GF-D8 (cell line): ENCODE data around the gene FSD1.
"Not testable (repeated sequence)": the region's sequence is repeated elsewhere in the genome, so short reads cannot be mapped to it uniquely, and the experiment has no call there.

Experiments
- DNase-seq: peaks from one replicate; lab custom pipeline; 2025; lab: John Stamatoyannopoulos, UW

Gene FSD1

DNA sequence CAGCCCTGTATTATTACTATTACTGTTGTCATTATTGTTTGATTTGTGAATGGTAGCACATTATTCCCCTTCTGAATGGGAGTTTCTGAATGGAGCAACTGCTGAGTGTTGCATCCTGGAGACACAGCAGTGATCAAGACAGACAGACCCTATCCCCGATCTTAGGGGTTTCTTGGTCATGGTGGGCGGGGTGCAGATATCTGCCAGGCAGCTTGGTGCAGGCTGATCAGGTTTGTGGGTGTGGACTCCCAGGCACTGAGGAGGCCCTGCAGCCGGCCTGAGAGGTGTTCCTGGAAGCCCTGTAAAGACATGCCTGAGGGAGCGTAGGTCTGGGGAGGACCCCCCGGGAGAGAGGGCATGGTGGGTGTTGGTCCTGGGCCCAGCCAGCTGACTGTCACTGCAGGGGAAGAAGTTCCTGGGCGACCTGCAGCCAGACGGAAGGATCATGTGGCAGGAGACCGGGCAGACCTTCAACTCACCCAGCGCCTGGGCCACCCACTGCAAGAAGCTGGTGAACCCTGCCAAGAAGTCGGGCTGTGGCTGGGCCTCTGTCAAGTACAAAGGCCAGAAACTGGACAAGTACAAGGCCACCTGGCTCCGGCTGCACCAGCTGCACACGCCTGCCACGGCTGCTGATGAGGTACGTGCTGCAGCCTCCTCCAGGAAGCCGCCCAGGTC, 41.1 kb downstream of the FSD1 start:
- no peak for DNase-seq

DNA sequence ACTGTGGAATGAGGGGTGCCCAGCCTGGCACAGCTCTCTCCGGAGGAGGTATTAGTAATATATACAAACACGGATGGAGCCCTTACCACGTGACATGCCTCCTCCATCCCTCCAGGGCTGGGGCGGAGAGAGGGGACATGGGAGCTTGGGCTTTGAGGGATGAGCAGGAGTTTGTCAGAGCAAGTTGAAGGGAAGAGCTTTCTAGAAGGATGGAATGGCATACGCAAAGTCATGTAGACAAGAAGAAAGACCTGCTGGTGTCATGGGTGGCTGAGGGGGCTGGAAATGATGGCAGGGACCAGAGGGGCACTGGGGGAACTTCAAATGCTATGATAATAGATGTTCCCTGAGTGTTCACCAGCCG, 41.6 kb downstream of the FSD1 start:
- DNase-seq = no peak

DNA sequence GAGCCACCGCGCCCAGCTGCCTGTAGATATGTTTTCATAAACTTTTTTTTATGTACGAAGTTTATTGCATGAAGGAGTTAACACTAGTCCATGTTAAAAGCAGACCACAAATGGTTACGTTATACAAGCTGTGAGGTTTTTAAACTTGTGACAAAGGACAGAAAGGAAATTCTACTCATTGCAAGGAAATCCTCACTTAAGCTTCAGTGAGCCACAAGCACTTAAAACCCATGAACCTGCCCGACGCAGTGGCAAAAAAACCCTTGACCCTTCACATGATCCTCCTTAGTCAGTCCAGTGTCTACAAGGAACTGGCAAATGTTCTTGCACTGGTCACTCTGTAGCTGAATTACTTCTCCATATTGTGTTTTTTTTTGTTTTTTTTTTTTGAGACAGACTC, 43.1 kb downstream of the FSD1 start:
- DNase-seq = no peak

DNA sequence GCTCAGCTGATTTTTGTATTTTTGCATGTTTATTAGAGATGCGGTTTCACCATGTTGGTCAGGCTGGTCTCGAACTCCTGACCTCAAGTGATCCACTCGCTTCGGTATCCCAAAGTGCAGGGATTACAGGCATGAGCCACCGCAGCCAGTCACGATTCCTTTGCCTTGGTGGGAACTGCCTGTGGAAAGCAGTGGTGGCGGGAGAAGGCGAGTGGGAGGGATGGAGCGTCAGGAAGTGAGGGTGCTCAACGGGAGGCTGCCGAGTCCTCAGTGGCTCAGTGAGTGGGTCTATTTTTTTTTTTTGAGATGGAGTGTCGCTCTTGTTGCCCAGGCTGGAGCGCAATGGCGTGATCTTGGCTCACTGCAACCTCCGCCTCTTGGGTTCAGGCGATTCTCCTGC, 44.8 kb downstream of the FSD1 start:
- not testable (repeated sequence) for DNase-seq

DNA sequence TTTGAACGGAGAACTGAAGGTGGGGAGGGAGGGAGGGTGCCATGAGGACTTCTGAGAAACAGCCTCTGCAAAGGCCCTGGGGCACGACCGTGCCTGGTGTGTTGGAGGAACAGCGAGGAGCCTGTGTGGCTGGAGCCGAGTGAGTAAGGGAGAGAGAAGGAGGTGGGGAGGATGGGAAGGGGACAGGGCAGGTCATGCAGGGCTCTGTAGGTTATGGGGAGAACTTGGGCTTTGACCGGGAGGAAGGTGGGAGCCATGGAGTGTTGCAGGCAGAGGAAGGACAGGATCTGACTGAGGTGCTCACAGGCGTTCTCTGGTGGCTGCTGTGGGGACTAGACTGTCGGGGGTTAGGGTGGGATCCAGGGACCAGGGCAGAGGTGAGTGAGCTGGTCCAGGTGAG, 45.7 kb downstream of the FSD1 start:
- no peak for DNase-seq

DNA sequence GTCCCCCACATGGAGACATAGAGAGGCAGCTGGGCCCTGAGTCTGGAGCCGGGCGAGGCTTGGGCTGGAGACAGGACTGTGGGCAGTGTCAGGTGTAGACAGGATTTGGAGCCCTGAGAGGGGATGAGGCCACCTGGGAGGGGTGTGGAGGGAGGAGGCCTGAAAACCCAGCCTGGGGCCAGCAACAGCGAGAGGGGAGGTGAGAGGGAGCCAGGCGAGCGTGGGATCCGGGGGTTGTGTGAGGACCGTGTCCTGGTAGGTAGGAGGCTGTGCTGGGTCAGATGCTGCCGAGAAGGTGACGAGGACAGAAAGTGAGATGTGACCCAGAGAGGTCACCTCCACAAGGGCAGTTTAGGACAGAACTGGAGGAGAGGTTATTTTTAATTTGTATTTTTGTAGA, 46.3 kb downstream of the FSD1 start:
- no peak for DNase-seq

DNA sequence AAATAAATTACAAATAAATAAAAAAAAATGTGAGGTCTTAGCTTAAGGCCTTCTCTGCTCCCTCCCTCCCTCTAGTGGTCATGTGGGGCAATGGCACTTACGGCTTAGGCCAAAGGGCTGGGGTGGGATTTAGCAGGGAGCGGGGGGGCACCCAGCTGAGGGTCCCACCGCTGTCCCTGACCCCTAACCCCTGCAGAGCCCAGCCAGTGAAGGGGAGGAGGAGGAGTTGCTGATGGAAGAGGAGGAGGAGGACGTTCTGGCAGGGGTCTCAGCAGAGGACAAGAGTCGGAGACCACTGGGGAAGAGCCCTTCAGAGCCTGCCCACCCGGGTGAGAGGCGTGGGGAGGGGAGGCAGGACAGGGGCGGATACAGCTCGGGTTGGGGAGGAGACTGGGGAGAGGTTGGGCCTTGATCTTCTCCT, 48.3 kb downstream of the FSD1 start:
- DNase-seq = no peak

DNA sequence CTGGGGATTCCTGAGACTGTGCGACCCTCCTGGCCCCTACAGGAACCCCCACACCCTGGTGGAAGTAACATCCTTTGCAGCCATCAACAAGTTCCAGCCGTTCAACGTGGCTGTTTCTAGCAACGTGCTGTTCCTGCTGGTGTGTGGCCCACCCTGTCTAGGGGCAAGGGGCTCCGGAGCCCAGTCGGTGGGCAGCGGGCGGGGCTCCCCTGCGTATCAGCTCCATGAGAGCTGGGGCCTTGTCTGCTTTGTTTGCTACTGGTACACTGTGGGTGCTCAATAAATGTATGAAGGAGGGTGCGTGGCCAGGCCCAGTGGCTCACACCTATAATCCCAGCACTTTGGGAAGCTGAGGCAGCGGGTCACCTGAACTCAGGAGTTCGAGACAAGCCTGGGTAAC, 49.9 kb downstream of the FSD1 start:
- no peak for DNase-seq

DNA sequence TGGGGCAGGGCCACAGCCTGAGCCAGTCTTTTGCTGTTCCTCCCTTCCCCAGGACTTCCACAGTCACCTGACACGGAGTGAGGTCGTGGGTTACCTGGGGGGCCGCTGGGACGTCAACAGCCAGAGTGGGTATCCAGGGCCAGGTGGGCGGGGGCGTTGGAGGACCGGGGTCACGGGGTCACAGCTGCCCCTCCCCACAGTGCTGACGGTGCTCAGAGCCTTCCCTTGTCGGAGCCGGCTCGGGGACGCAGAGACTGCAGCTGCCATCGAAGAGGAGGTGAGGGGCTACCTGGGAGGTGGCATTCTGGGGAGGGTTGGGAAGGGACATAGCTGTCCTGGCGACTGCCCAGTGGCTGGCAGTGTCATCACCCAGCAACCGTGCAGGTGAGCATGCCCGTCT, 50.5 kb downstream of the FSD1 start:
- no peak for DNase-seq

DNA sequence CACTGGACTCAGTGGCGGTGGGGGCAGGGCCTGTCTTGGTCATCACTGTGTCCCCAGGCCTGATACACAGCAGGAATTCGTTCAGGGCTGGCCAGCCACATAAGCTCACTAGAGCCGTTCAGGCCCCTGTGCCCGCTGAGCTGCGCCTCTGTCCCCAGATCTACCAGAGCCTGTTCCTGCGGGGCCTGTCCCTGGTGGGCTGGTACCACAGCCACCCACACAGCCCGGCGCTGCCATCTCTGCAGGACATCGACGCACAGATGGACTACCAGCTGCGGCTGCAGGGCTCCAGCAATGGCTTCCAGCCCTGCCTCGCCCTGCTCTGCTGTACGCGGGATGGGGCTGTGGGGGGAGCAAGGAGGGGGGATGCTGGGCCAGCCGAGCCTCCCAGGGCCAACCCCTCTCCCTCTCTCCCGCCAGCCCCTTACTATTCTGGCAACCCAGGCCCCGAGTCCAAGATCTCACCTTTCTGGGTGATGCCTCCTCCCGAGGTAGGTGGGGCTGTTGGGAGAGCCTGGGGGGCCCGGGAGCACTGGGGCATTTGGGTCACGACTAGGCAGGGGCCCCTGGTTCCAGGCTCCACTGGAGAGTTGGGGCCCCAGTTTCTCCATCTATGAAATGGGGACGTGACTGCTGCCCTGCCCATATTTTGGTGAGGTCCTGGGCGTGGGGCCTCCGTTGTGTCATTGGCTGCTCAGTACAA, 52.8 kb downstream of the FSD1 start:
- no peak for DNase-seq

DNA sequence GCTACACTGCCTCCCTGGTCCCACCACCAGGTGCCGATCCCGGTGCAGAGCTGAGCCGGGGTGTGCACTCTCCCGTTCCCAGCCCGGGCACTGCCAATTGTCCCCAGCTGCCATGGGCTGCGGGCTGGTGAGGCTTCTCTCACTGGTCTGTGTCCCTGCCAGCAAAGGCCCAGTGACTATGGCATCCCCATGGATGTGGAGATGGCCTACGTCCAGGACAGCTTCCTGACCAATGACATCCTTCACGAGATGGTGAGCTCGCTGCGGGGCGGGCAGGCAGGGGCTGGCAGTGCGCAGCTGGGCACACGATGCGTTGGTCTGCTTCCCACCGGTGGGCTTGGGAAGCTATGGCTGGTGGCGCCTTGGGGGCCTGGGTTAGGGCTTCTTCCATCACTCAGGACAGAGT, 53.5 kb downstream of the FSD1 start:
- DNase-seq = no peak

DNA sequence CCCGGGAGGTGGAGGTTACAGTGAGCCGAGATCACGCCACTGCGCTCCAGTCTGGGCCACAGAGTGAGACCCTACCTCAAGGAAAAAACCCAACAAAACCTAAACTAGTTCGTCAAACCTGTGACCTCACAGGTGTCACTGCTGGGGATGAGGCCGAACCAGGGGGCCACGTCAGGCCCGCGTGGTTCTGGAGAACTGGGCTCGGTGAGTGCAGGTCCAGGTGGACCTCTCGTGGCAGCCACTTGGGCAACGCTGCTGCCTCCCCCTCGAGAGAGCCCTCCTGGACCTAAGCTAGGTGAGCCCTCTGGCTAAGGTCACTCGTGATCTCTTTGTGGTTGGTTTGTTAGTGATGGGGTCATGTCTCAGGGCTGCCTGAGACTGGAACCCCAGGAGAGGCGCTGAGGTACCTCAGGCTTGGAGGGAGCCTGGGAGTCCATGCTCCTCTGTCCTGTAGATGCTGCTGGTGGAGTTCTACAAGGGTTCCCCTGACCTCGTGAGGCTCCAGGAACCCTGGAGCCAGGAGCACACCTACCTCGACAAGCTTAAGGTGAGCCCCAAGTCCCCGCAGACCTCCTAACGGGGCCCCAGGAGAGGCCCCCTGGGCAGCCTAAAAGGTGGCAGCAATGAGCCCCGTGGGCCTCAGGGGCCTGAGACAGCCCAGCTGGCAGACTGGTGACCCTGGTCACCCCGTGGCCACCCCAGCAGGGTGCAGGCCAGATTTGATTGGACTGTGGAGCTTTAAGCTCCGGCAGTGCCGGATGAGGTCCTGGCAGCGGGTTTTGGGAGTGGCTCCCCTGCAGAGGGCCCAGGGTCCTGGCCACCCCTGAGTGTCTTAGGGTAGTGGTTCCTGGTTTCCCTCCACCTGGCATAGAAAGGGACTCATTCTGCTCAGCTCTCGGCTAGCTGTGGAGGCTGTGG, 54.6 kb downstream of the FSD1 start:
- DNase-seq = no peak

DNA sequence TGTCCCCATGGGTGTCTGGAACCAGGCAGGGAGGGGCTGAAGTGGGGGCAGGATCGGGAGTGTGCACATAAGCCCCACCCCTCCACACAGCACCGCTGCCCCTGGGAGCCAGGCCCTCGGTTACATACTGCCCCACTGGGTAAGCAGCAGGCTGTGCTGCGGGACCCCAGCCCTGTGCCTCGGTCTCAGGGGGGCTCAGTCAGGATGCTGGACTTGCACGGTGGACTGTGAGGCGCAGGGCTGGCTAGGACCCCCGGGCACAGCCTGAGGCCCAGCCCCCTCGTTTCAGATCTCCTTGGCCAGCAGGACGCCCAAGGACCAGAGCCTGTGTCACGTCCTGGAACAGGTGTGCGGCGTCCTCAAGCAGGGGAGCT, 55.2 kb downstream of the FSD1 start:
- DNase-seq = no peak

DNA sequence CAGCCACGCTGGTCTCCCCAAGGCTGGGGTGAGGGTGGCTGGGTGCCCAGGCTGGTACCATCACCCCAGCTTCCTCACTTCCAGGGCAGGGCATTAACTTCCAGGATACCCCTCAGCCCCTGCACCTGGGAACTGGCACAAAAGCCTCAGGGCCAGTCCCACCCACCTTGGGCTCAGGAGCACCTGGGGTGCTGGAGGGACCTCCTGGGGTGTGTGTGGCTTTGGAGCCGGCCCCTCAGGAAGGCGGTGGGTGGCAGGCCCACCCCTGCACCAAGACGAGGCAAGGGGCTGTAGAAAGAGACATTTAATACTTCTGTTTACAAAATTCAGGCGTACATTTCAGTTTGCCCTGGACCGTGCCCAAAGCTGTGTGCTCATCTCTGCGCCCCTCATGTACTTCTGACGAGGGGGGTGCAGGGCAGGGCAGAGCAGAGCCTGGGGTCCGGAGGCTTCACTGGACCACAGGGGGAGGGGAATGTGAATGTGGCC, 55.7 kb downstream of the FSD1 start:
- DNase-seq = no peak

DNA sequence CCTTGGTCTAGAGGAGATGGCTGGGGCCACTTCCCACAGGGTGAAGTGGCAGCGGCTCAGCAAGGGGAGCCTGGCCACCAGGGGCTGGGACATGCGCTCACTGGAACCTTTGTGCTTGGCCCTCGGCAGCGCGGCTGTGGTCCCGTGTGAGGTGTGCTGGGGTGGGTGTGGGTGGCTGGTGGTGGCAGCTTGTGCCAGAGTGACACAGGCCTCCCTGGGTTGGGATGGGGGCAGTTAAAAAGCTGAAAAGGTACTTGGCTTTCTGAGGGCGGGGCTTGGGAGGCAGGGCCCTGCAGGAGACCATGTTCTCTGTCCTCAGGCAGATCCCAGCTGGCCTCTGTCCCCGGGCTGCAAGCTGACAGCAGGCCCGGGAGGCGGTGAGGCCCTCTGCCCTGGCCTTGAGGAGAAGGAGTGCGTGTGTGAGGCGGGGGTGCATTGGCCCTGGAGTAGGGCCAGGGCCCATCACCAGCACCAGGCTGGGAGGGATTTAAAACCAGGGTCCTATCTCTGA, 56.3 kb downstream of the FSD1 start:
- no peak for DNase-seq

DNA sequence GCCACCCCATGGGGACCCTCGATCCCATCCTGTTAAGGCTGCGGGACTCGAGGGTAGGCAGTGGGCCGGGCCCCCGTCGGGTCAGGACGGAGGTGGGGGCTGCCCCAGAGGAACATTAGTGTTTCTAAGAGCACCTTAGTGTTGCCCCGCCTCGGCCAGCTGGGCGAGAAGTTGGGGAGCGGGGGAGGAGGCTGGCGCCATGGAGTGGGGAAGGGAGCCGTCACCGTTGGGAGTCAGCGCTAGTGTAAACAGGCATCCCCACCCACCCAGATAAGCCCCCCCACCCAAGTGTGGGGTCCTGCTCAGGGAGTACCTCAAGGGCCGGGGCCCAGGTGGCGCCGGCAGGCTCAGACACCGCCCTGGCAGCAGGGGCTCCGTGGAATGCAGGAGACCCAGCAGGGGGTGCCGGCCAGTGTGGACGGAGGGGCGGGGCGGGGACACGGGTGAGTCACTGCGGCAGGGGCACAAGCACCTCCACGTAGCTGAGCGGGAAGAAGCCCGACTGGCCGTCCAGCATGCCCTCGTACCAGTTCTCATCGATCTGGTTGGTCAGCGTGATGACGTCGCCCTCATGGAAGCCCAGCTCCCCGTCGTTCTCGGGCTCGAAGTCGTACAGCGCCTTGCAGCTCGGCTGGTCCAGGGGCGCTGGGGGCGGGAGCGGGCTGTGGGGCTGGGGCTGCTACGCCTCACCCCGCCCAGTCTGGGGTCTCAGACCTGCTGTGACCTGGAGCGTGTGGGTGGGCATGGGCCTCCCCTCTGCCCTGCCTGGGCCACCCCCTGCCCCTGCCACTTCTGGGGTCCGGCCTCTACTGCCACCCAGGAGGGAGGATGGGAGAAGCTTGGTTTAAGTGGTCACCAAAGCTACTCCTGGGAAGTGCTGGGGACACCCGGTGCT, 57.0 kb downstream of the FSD1 start:
- no peak for DNase-seq

DNA sequence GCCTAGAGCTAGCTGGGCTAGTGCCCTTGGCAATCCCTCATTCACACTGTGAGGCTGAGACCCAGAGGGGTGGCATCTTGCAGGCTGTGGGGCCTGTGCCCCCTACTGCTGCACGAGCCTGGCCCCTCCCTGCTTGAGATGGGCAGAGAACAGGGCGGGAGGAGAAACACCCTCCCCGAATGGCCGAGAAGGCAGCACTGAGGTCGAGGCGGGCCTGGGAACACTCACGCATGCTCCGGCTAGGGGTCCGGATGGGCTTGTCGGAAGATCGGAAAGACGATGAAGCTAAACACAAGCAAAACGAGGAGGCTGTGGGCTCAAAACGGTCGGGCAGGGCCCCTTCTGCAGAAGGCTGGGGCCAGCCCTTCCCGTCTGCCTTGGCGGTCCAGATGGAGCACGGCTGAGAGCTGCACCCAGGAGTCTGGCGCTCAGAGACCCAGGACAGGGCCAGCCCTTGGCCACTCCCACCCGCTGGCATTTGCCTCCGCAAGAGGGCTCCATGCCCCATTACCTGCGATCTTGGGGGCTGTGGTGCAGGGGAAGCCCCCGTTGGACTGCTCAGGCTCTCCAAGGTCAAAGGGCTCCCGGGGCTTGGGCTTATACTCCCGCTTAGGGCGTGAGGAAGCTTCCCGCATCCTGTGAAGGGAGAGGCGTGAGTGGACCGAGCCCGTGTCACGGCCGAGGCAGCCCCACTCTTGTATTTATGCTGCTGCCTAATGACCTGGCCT, 57.9 kb downstream of the FSD1 start:
- DNase-seq = no peak

DNA sequence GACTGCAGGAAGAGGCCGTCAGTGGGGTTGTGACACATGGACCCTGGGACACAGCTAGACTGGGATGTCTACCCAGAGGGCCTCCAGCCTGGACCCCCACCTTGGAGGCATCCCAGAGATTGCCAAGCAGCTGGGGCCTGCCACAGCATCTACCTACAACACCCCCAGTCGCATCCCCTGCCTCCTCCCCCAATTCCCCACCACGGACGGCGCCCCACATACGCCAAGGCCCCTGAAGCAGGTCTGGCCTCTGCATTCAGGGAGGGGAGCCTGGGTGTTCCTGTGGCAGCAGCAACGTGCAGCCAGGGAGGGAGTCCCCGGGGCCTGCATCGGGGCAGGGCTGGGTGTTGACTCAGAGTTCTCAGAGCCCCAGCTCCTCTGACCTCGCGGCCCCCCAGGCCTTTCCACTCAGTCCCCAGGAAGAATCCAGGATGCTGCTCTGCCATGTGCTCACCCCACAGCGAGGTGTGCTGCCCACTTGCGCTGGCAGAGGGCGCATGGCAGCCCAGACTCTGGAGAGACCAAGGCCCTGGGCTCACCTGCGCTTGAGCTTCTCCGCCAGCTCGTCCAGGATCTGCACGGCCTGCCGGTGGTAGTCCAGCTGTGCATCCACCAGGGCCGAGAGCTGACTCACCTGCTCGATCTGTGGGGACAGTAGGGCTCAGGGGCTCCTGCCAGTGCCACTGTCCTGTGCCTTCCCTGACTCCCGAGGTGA, 58.6 kb downstream of the FSD1 start:
- DNase-seq = no peak

DNA sequence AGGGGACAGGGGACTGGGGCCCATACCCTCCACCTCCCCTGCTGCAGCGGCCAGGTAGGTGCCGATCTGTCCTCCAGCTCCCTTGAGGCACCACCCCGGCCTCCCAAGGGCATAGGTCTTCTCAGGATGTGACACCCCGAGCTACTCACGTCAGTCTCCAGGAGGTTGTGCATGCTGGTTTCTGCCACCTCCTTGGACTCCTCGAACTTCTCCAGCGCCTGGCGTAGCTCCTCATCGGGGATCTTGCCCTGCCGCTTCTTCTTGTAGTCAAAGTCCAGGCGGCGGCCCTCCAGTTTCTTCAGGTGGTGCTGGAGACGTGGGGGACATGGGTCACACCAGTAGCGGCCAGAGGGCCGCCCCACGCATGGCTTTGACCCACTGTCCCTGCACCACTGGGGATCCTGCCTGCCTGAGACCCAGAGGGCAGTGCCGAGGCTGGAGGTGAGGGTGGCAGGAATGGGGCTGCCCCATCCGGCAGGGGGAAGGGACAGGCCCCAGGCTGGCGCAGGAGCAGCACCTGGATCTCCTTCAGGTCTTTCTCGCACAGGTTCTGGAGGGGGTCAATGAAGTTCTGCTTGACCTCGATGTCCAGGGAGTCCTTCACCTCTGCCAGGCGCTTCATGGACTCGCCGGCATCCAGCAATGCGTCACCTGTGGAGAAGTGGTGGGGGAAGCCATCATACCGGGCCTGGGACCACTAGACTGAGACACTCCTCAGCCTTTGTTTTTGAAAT, 59.3 kb downstream of the FSD1 start:
- no peak for DNase-seq

DNA sequence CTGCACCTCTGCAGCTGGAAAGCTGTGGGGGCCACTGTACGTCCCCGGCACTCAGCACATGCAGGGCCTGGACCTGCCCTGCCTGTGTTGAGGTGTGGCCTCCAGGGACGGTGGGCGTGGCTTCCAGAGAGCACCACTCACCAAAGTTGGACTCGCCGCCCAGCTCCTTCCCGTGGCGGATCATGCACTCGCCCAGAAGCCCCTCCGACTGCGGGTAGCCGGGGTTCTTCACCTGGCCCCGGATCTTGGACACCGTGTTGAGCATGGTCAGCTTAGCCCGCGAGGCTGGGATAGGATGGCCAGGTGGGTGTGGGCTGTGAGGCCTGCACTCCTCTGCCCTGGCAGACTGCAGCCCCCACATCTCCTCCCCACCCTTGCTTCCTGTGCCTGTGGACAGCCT, 60.9 kb downstream of the FSD1 start:
- no peak for DNase-seq
